HUES6 (cell line): Measurements from ENCODE around the gene LGALS9.

Experiments used
- H3K27ac ChIP-seq: 2 replicates; pipeline ENCODE4 v1.7.0; 2013; ENCODE audit warnings: low read depth, mild to moderate bottlenecking, low read length, inconsistent platforms
- H3K27me3 ChIP-seq: 2 replicates; pipeline ENCODE4 v1.6.1; 2013; ENCODE audit warnings: low read length; ENCODE audit not compliant: control insufficient read depth, insufficient read depth
- H3K36me3 ChIP-seq: 2 replicates; pipeline ENCODE4 v1.6.1; 2013; ENCODE audit warnings: low read length; ENCODE audit not compliant: control insufficient read depth, insufficient read depth
- H3K4me1 ChIP-seq: 2 replicates; pipeline ENCODE4 v1.6.1; 2013; ENCODE audit warnings: low read length; ENCODE audit not compliant: control insufficient read depth, insufficient read depth
- H3K4me3 ChIP-seq: 2 replicates; pipeline ENCODE4 v1.5.1; 2013; ENCODE audit warnings: low read depth, low read length
- H3K9ac ChIP-seq: one replicate; pipeline ENCODE4 v1.6.1; 2013; ENCODE audit warnings: mild to moderate bottlenecking, low read length
- H3K9me3 ChIP-seq: 2 replicates; pipeline ENCODE4 v1.6.1; 2013; ENCODE audit warnings: low read depth, low read length; ENCODE audit not compliant: control insufficient read depth, insufficient read depth

Gene LGALS9

DNA sequence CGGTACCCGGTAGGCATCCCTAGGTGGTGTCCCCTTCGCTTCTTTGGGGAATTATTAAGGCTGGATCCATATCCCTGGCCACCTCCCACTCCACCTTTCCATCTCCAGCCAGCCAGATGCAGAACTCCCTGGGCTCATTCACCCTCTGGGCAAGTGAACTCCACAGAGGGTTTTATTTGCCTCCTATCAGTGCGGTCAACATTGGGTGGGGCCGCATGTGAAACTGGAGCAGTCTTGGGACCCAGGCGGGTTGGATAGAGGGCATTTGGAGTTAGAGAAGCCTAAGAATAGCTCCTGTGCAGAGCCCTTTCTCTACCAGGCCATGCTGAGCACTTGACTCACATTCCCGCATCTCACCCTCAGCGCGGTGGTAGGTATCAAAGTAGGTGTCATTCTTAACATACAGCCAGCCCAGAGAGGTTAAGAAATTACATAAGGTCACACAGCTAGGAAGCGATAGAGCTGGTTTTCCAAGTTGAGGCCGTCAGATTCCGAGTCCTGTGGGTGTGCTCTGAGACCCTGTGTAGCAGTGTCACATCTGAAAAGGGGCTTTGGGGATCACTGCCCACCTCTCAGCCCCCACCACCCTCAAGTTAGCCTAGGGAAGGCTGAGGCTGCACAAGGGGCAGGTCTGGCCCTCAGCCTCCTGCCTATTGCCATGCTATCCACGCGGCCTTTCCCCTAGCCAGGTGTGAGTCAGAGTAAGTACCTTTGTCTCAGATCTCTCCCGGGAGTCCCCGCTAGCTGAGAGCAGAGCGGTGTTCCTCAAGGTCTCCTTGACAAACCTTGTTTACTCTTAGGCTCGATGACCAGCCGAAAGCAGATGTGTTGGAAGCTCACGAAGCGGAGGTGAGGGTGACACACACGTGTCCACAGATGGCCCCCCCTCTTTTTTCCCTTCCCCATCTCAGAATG, 26.9 kb upstream of the LGALS9 start:
- peaks cover 7% of the 10 kb centered on the region; the same call in 1 of the 2 replicates for H3K4me1 ChIP-seq
- H3K9ac ChIP-seq, result no peak overlapping the region
- H3K27me3 ChIP-seq, result no peaks in the 10 kb centered on the region
- H3K9me3 ChIP-seq, result no peaks in the 10 kb centered on the region
- peaks cover 59% of the 10 kb centered on the region for H3K36me3 ChIP-seq
- no peak overlapping the region for H3K27ac ChIP-seq
- H3K4me3 ChIP-seq, result no peak overlapping the region

DNA sequence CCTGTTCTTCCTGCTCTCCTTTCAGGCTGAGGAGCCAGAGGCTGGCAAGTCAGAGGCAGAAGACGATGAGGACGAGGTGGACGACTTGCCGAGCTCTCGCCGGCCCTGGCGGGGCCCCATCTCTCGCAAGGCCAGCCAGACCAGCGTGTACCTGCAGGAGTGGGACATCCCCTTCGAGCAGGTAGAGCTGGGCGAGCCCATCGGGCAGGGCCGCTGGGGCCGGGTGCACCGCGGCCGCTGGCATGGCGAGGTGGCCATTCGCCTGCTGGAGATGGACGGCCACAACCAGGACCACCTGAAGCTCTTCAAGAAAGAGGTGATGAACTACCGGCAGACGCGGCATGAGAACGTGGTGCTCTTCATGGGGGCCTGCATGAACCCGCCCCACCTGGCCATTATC, 25.6 kb upstream of the LGALS9 start:
- H3K27me3 ChIP-seq, result no peaks in the 10 kb centered on the region
- H3K9me3 ChIP-seq, result no peaks in the 10 kb centered on the region
- peaks cover 7% of the 10 kb centered on the region; the same call in 1 of the 2 replicates for H3K4me1 ChIP-seq
- peaks cover 69% of the 10 kb centered on the region for H3K36me3 ChIP-seq
- H3K4me3 ChIP-seq, result no peak overlapping the region
- H3K27ac ChIP-seq, result no peak overlapping the region
- no peak overlapping the region for H3K9ac ChIP-seq

DNA sequence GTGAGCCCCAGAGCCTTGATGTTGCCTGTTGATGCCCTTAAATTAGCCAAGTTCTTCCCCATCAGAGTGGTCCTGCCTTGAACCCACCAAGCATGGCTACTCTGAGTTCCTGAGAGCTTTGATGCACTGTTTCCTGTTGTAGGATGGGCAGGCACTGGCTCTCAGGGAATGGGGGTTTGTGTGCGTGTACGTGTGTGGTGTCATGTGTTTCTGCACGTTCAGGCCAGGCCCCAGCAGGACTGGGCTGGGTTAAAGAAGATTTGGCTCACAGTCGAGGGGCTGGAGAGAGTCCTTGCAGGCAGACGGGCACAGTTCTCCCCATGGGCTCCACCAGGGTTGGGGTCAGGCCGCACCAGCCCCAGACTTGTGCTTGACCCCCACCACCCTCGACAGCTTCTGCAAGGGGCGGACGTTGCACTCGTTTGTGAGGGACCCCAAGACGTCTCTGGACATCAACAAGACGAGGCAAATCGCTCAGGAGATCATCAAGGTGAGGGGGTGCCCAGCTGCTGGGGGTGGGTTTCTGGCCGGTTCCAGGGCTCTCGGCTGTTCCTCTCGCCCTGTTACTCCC, 23.4 kb upstream of the LGALS9 start:
- no peak overlapping the region for H3K4me3 ChIP-seq
- peaks cover 76% of the 10 kb centered on the region for H3K36me3 ChIP-seq
- no peaks in the 10 kb centered on the region for H3K9me3 ChIP-seq
- H3K9ac ChIP-seq, result no peak overlapping the region
- H3K27ac ChIP-seq, result no peak overlapping the region
- no peaks in the 10 kb centered on the region for H3K27me3 ChIP-seq
- H3K4me1 ChIP-seq, result peaks cover 4% of the 10 kb centered on the region; the same call in 1 of the 2 replicates

- Histone ChIP-seq H3K27ac (no peak overlapping the region), H3K27me3 (no peaks in the 10 kb centered on the region), H3K36me3 (peaks cover 86% of the 10 kb centered on the region), H3K9me3 (no peaks in the 10 kb centered on the region), H3K9ac (no peak overlapping the region), H3K4me3 (no peak overlapping the region), H3K4me1 (no peaks in the 10 kb centered on the region)
Measured at GRCh38 chr17:27608328-27609230, 22.4 kb upstream of the LGALS9 start.

DNA sequence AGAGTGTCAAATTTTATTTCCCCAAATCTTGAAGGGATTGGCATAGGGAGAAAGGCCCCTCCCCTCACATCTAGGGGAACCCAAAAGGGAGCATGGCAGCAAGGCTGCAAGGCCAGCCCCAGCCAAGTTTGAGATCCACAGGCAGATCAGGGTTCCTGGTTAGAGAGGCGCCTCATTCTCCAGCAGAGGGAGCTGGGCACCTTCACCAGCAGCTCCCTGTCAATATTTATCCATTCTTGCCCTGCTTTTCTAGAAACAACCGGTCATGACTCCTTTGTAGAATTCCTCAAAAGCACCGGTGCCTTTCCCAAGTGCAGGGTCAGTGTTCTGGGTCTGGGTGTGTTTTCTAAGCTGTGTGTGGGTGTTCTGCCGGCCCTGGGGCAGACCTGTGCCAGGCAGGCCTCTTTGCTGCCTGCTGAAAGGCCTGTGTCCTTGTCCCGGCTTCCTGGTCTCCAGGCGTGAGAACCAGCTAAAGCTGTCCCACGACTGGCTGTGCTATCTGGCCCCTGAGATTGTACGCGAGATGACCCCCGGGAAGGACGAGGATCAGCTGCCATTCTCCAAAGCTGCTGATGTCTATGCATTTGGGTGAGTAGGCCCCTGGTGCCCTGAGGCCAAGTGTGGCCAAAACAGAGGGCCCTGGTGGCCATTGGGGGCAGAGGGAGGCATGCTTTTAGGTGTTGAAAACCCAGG, 21.2 kb upstream of the LGALS9 start:
- H3K27ac ChIP-seq, result no peak overlapping the region
- no peaks in the 10 kb centered on the region for H3K27me3 ChIP-seq
- H3K9me3 ChIP-seq, result no peaks in the 10 kb centered on the region
- H3K9ac ChIP-seq, result no peak overlapping the region
- peaks cover 85% of the 10 kb centered on the region for H3K36me3 ChIP-seq
- H3K4me1 ChIP-seq, result no peaks in the 10 kb centered on the region
- no peak overlapping the region for H3K4me3 ChIP-seq

DNA sequence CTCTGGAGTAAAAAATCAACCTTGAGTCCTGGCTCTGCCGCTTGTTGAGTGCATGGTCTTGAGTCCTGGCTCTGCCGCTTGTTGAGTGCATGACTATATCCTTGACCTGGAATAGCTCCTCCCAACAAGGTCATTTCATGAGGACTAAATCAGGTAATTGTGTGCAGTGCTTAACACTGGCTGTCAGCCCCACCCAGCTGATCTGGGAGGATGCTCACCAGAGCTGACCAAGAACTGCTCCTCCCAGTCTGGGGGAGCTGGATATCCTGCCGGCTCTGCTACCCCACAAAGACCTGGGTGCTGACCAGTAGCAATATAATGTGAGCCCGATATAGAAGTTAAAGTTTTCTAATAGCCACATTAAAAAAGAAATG, 20.7 kb upstream of the LGALS9 start:
- H3K4me1 ChIP-seq, result no peaks in the 10 kb centered on the region
- H3K27ac ChIP-seq, result no peak overlapping the region
- no peaks in the 10 kb centered on the region for H3K27me3 ChIP-seq
- peaks cover 85% of the 10 kb centered on the region for H3K36me3 ChIP-seq
- H3K9me3 ChIP-seq, result no peaks in the 10 kb centered on the region
- no peak overlapping the region for H3K4me3 ChIP-seq
- no peak overlapping the region for H3K9ac ChIP-seq

DNA sequence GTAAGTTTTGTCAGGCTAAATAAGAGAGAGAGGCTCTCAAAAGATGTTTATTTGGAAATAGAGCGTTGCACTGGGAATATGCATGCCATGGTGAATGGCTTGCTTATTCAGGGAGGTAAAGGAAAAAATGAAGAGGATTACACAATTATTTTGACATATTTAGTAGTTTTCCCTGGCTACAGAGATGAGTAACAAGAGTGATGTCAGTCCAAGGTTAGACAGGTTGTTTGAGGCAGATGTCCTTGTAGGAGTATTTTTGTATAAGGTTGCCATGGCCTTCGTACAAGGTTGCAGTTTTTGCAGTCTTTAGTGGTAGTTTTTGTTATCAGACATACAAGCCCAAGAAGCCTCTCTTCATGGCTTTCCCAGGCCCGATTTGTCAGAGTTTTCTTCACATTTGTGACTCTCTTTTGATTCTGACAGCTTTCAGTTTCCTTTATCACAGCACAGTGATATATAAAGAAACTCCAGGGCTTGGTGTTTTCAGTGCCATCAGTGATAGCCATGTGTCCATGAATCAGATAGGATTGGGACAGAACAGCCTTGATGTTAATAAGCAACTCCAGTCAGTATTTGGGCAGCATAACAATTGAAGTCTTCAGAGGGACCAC, 18.7 kb upstream of the LGALS9 start:
- Histone ChIP-seq H3K9me3 (no peaks in the 10 kb centered on the region), H3K36me3 (peaks cover 84% of the 10 kb centered on the region), H3K4me3 (no peak overlapping the region), H3K9ac (no peak overlapping the region), H3K27ac (no peak overlapping the region), H3K4me1 (no peaks in the 10 kb centered on the region), H3K27me3 (no peaks in the 10 kb centered on the region)

GRCh38 chr17:27613433-27613832, 17.6 kb upstream of the LGALS9 start:
- Histone ChIP-seq H3K36me3 (peaks cover 83% of the 10 kb centered on the region), H3K9ac (no peak overlapping the region), H3K9me3 (no peaks in the 10 kb centered on the region), H3K27ac (no peak overlapping the region), H3K27me3 (no peaks in the 10 kb centered on the region), H3K4me1 (no peaks in the 10 kb centered on the region), H3K4me3 (no peak overlapping the region)

- Histone ChIP-seq H3K4me3 (no peak overlapping the region), H3K9ac (no peak overlapping the region), H3K27me3 (no peaks in the 10 kb centered on the region), H3K27ac (no peak overlapping the region), H3K9me3 (no peaks in the 10 kb centered on the region), H3K4me1 (no peaks in the 10 kb centered on the region), H3K36me3 (peaks cover 76% of the 10 kb centered on the region)
Measured at GRCh38 chr17:27615121-27615520, 15.9 kb upstream of the LGALS9 start.

GRCh38 chr17:27616414-27616813, 14.6 kb upstream of the LGALS9 start:
- H3K36me3 ChIP-seq, result peaks cover 75% of the 10 kb centered on the region
- no peak overlapping the region for H3K9ac ChIP-seq
- H3K9me3 ChIP-seq, result no peaks in the 10 kb centered on the region
- H3K27ac ChIP-seq, result no peak overlapping the region
- no peak overlapping the region for H3K4me3 ChIP-seq
- H3K27me3 ChIP-seq, result no peaks in the 10 kb centered on the region
- no peaks in the 10 kb centered on the region for H3K4me1 ChIP-seq
